OCI-LY1 (cell line): Measurements from ENCODE around the gene CUEDC1.
A peak's percentile ranks its signal among the peaks of the same experiment; 100 is the strongest.

Experiments used
- H2AFZ ChIP-seq: fragments of 200-600 bp; sonication (generic), shearing (Covaris generic); 2 replicates; pipeline ENCODE4 v1.6.0; 2014; ENCODE audit warnings: antibody characterized with exemption, mild to moderate bottlenecking, low read length
- H3F3A ChIP-seq: fragments of 200-600 bp; sonication (generic), shearing (Covaris generic); 2 replicates; pipeline ENCODE4 v1.6.0; 2014; ENCODE audit warnings: mild to moderate bottlenecking, antibody characterized with exemption, low read length, moderate library complexity; ENCODE audit not compliant: insufficient read depth
- H3K27ac ChIP-seq: fragments of 200-600 bp; sonication (generic); 2 replicates; pipeline ENCODE4 v1.5.1; 2014; ENCODE audit warnings: low read length, mixed run types, mild to moderate bottlenecking, low read depth; ENCODE audit not compliant: poor library complexity, severe bottlenecking
- H3K27me3 ChIP-seq: fragments of 200-600 bp; sonication (generic); 2 replicates; pipeline ENCODE4 v1.6.0; 2014; ENCODE audit warnings: antibody characterized with exemption, mild to moderate bottlenecking, low read length, moderate library complexity; ENCODE audit not compliant: insufficient read depth
- H3K36me3 ChIP-seq: fragments of 200-600 bp; sonication (generic); 2 replicates; pipeline ENCODE4 v1.6.1; 2014; ENCODE audit warnings: mild to moderate bottlenecking, antibody characterized with exemption, low read length, moderate library complexity, mixed read lengths; ENCODE audit not compliant: insufficient read depth
- H3K4me1 ChIP-seq: fragments of 200-600 bp; sonication (generic); 2 replicates; pipeline ENCODE4 v1.5.1; 2014; ENCODE audit warnings: mild to moderate bottlenecking, low read length, moderate library complexity; ENCODE audit not compliant: insufficient read depth, severe bottlenecking
- H3K4me2 ChIP-seq: fragments of 200-600 bp; sonication (generic), shearing (Covaris generic); 2 replicates; pipeline ENCODE4 v1.6.1; 2014; ENCODE audit warnings: low read length
- H3K4me3 ChIP-seq: fragments of 200-600 bp; sonication (generic); 2 replicates; pipeline ENCODE4 v1.5.1; 2014; ENCODE audit warnings: low read length, low read depth, mild to moderate bottlenecking, mixed read lengths; ENCODE audit not compliant: poor library complexity, severe bottlenecking
- H3K79me2 ChIP-seq: fragments of 200-600 bp; shearing (Covaris generic); 2 replicates; pipeline ENCODE4 v1.6.1; 2016; ENCODE audit warnings: mixed run types, low read length, mixed read lengths; ENCODE audit not compliant: insufficient read depth
- H3K9ac ChIP-seq: fragments of 200-600 bp; sonication (generic), shearing (Covaris generic); 2 replicates; pipeline ENCODE4 v1.6.1; 2014; ENCODE audit warnings: mild to moderate bottlenecking, low read length, mixed read lengths
- H3K9me2 ChIP-seq: fragments of 200-600 bp; sonication (generic), shearing (Covaris generic); 2 replicates; pipeline ENCODE4 v1.6.1; 2014; ENCODE audit warnings: low read depth, mild to moderate bottlenecking, low read length, mixed read lengths
- H3K9me3 ChIP-seq: fragments of 200-600 bp; shearing (Covaris generic); 2 replicates; pipeline ENCODE4 v1.6.1; 2014; ENCODE audit warnings: low read length, mixed read lengths
- H4K20me1 ChIP-seq: fragments of 200-600 bp; sonication (generic), shearing (Covaris generic); 2 replicates; pipeline ENCODE4 v1.6.0; 2016; ENCODE audit warnings: mild to moderate bottlenecking, low read length; ENCODE audit not compliant: insufficient read depth
- EZH2 ChIP-seq: fragments of 200-600 bp; sonication (generic), shearing (Covaris generic); IDR thresholded peaks from 2 replicates; pipeline ENCODE4 v1.8.0; 2017; ENCODE audit warnings: borderline replicate concordance, mixed run types, mild to moderate bottlenecking, antibody characterized with exemption, low read length, moderate library complexity, mixed read lengths
- TF ChIP-seq, protein P1 (sequence below): fragments of 200-600 bp; sonication (generic), shearing (Covaris generic); IDR thresholded peaks from 2 replicates; pipeline ENCODE4 v1.5.1; 2017; ENCODE audit warnings: mild to moderate bottlenecking, antibody characterized with exemption, low read length, moderate library complexity, mixed read lengths

The CUEDC1 gene

DNA sequence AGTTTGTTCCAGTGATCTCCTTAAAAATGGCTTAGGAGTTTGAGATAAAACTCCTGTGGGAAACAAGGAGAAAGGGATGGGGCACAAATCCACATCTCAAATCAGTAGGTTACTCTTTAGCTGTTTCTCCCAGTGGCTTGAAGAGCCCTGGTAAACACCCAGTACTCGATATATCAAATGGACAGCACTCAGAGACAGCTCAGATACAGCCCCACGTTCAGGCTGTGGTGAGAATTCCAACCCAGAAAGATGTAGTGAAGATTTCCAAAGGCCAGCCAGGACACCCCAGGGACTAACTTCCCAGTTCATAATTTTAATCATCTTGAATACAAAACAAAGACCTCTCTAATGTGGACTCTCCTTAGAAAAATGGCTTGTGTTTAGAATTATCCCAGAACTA, 39.2 kb upstream of the CUEDC1 start:
- Histone ChIP-seq H3K27me3 (no peaks in the 10 kb centered on the region), H3K9me3 (no peaks in the 10 kb centered on the region), H4K20me1 (no peaks in the 10 kb centered on the region), H2AFZ (no peak overlapping the region), H3K4me1 (peaks cover 7% of the 10 kb centered on the region), H3K36me3 (peaks cover 28% of the 10 kb centered on the region; the same call in 1 of the 2 replicates), H3K4me2 (no peak overlapping the region), H3K27ac (peak overlapping the region; percentile 41), H3K4me3 (no peak overlapping the region), H3K9ac (no peak overlapping the region), H3K79me2 (no peaks in the 10 kb centered on the region), H3K9me2 (no peaks in the 10 kb centered on the region), H3F3A (peaks cover 19% of the 10 kb centered on the region; the same call in 1 of the 2 replicates)
- no peak for TF ChIP-seq EZH2
- TF ChIP-seq, protein P1, sequence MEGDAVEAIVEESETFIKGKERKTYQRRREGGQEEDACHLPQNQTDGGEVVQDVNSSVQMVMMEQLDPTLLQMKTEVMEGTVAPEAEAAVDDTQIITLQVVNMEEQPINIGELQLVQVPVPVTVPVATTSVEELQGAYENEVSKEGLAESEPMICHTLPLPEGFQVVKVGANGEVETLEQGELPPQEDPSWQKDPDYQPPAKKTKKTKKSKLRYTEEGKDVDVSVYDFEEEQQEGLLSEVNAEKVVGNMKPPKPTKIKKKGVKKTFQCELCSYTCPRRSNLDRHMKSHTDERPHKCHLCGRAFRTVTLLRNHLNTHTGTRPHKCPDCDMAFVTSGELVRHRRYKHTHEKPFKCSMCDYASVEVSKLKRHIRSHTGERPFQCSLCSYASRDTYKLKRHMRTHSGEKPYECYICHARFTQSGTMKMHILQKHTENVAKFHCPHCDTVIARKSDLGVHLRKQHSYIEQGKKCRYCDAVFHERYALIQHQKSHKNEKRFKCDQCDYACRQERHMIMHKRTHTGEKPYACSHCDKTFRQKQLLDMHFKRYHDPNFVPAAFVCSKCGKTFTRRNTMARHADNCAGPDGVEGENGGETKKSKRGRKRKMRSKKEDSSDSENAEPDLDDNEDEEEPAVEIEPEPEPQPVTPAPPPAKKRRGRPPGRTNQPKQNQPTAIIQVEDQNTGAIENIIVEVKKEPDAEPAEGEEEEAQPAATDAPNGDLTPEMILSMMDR = no peak

DNA sequence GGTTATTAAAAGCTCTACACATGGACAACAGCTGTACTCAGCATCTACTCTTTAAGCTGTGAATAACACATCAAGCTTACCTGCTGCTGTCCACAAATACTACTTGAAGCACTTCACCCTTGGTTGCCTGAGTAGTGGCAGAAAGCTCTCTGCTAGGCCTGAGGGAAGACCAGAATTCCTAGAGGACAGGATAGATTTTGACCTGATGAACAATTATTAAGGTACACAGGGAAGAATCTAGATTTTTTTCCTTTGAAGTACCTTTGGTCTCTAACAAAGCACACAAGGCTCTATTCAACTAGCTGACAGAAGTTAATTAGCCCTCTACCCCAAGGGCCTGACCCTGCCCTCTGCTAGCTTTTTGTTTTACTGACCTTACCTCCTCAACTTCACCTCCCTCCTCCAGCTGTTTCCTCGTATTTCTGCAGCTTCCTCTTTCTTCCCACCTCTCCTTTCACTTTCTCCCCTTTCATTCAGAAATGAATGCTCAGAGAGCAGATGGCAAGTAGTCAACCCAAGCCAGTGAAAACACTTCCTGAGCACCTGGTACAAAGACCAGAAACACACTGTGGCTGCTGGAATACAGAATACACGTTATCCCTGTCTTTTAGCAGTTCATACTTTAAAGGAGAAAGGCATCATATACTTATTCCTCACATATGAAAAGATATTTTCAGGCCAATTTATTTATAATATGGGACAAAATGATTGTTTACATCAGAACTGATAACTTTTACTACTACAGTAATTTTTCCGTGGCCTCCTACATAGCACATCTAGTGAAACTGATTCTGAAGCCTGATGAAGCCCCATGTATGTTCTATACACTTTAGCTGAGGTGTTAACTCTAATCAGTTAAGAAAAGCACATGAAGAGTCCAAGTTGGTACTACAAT, 38.5 kb upstream of the CUEDC1 start:
- Histone ChIP-seq H3K27me3 (no peaks in the 10 kb centered on the region), H3F3A (peaks cover 20% of the 10 kb centered on the region; the same call in 1 of the 2 replicates), H3K4me2 (no peak overlapping the region), H2AFZ (no peak overlapping the region), H3K79me2 (no peaks in the 10 kb centered on the region), H3K4me3 (no peak overlapping the region), H3K27ac (peak overlapping the region; percentile 41), H3K9ac (no peak overlapping the region), H3K4me1 (peaks cover 13% of the 10 kb centered on the region), H3K9me2 (no peaks in the 10 kb centered on the region), H3K9me3 (no peaks in the 10 kb centered on the region), H3K36me3 (peaks cover 21% of the 10 kb centered on the region; the same call in 1 of the 2 replicates), H4K20me1 (no peaks in the 10 kb centered on the region)
- no peak for TF ChIP-seq EZH2
- TF ChIP-seq, protein P1 = no peak

DNA sequence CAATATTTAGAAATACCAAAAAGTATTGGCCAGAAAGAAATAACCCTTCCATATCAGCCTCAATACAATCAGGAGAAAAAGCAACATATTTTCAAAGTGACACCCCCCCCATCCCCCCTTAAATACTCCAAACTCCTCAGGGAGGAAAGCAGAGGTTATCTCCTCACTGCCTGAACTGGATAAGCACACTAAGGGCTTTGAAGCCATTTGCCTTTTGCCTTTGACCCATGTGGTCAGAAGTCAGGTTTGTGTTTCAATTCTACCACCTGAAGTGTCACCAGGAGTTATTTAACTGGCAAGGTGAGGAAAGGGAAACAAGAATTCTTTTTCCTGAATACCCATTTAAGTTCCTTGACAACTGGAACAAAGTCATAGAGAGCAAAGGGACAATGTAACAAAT, 36.3 kb upstream of the CUEDC1 start:
- H3K79me2 ChIP-seq = peaks cover 9% of the 10 kb centered on the region
- no peak overlapping the region for H3K9ac ChIP-seq
- H3F3A ChIP-seq = peaks cover 13% of the 10 kb centered on the region; the same call in 1 of the 2 replicates
- H2AFZ ChIP-seq = no peak overlapping the region
- no peaks in the 10 kb centered on the region for H3K9me2 ChIP-seq
- no peak overlapping the region for H3K27ac ChIP-seq
- no peak overlapping the region for H3K4me2 ChIP-seq
- H3K27me3 ChIP-seq = no peaks in the 10 kb centered on the region
- H4K20me1 ChIP-seq = no peaks in the 10 kb centered on the region
- peaks cover 23% of the 10 kb centered on the region for H3K4me1 ChIP-seq
- H3K4me3 ChIP-seq = no peak overlapping the region
- no peaks in the 10 kb centered on the region; the same call in 1 of the 2 replicates for H3K36me3 ChIP-seq
- no peak for TF ChIP-seq EZH2
- no peaks in the 10 kb centered on the region for H3K9me3 ChIP-seq
